Left colon (tissue), 2 donors: ENCODE measurements around the gene EHD3. TPM values are rescaled to one million over a fixed set of nuclear protein-coding genes. Genes with fewer than 3 reads are reported as not detected.

ENCODE experiments used
- ATAC-seq: fragments of 200-7000 bp; cut with Tn5 transposase; one replicate; pipeline ENCODE4 v1.9.1; 2020; ENCODE audit warnings: mild to moderate bottlenecking, moderate library complexity
- DNase-seq, 2 donors: peaks; one replicate each; pipeline ENCODE4 v3.0.0-alpha.2; 2020
- intact Hi-C, 2 donors: fragments of 100-400 bp; cut with DNase I in 1 of 2; cut with micrococcal nuclease in 1 of 2; formaldehyde crosslinking; loops; one replicate each; pipeline versions ENCODE4 v1.11.2 to v1.14.0; 2022; cut with DNase I, micrococcal nuclease
- total RNA-seq, 2 donors: library from RNA; stranded (reverse); fragmentation: NEBNext Ultra II Directional; extraction: Animal tissue kit (Norgen Biotek cat#: 25700); gene quantifications; one replicate each; pipeline ENCODE4 v1.2.1, GENCODE V29; 2021
- donor health status: DM: no; HTN: no; CAD: no.
- donor health status: DM: yes; HTN: yes; CAD: no.

The EHD3 gene
- total RNA-seq, 2 donors from 2014 or later: 1.2 to 1.7 TPM

DNA sequence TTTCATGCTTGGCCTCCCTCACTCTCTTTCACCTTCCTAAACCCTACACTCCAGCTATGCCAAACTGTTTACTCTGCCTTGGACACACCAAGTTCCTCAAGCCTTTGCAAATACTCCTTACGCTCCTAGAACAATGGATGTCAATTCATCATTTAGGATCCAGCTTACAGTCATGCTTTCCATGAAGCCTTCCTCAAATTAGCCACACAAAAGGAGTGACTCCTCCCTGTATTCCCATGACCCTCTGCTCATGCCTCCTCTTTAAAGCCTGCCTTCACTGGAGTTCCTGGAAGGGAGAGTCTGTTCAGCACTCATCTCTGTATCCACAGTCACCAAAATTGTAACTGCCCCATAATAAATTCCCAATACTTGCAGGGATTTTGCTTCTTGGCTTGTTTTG, 721 bp upstream of the EHD3 start:
- DNase-seq: no peak

DNA sequence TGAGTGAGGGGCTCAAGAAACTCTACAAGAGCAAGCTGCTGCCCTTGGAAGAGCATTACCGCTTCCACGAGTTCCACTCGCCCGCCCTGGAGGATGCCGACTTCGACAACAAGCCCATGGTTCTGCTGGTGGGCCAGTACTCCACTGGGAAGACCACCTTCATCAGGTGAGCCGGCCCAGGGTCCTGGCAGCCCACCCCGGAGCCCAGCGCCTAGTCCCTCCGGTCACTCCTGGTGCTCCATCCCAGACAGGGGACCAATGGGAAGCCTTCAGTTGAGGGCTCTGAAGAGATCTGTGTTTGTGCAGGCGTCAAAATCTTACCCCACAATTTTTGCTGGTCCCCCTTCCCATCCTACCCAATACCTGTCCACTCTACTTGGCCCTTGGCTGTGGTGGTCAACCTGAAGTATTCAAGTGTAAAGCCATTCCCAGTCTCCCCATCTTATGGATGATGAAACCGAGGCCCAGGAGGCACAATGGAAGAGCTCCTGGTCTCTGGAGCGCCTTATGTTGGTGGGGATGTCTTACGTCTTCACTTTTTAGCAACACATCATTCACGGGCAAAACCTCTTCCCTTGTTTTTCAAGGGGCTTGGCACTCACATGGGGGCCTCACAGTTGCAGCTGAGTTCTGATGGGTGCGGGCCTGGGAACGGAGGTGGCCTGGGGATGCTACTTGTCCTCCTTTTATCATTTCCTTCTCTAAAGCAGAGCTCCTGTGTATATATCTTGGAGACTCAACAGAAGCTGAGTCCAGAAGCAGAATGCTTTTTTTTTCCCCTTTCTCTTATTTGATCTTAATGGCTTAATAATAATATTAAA, 941 bp downstream of the EHD3 start:
- no peak for DNase-seq
- no peak for ATAC-seq
- intact Hi-C loops: no loop called here

More for the DNA sequence above, 721 bp upstream of the EHD3 start:
- intact Hi-C loops: no loop called here
- ATAC-seq: no peak

DNA sequence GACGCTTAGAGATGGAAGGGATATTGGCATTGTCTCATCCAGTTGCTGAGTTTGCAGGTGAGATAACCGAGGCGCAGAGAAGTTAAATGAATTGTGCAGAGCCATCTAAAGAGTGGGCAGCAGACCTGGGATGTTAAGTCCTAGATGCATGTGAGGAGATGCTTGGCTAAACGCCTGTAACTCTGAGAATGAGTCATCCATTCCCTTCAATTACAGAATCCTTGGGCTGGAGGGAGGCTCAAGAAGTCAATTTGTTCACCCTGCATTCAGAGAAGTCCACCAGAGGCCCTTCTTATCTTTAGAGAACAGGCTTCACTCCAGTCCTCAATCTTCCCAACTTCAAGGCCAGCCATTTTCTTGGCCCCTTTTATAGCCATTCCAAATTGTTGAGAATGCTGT, 1.6 kb downstream of the EHD3 start:
- intact Hi-C loops: no loop called here
- ATAC-seq (no peak), DNase-seq (no peak)

DNA sequence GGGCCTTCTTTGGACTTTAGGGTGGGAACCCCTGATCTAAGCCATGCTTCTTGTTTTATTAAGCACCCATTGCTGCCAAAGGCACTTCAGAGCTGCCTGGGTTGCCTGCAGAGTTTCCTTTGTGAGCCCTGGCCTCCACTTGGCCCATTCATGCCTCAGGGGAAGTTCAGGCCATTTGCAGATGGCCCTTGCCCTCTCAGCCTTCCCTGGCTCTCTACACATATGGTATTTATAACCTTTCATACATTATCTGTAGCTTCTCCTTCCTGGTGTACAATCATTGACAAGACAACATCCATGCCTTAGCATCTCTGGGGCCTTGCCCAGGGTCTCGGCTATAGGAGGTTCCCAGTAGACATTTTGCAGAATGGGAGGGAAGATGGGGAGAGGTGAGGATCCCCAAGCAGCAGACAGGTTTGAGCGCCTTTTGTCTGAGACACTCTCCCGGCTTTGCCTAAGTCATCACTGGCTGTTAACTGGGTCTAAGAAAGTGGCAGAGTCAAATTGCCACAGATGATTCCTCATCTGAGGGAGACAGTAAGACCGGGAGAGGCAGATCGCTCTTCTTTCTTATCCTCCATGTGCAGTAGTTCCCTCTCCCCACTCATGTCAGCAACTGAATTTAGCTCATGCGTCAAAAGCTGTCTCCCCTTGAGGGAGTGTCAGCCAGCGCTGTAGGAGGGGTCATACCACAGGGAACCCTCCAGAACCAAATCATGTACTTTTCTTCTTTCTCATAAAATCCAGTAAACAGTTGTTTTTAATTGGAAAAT, 2.7 kb downstream of the EHD3 start:
- DNase-seq (no peak), ATAC-seq (no peak)
- intact Hi-C loops: no loop called here

DNA sequence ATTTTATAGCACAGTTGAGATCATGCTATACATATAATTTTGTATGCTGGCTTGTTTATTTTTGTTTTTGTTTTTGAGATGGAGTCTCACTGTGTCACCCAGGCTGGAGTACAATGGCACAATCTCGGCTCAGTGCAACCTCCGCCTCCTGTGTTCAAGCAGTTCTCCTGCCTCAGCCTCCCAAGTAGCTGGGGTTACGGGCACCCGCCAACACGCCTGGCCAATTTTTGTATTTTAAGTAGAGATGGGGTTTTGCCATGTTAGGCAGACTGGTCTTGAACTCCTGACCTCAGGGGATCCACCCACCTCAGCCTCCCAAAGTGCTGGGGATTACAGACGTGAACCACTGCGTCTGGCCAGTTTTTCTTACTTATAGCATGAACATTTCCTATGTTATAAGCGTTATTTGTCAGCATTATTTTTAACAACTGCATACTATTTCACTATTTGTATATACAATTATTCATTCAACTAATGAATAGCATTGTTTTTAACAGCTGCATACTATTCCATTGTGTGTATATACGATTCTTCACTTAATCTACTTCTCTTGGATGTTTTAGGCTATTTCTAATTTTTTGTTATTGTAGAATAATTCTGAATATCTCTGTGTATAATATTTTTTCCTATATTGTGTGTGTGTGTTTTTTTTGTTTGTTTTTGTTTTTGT, 3.5 kb downstream of the EHD3 start:
- ATAC-seq (no peak), DNase-seq (no peak)
- intact Hi-C loops: no loop called here

DNA sequence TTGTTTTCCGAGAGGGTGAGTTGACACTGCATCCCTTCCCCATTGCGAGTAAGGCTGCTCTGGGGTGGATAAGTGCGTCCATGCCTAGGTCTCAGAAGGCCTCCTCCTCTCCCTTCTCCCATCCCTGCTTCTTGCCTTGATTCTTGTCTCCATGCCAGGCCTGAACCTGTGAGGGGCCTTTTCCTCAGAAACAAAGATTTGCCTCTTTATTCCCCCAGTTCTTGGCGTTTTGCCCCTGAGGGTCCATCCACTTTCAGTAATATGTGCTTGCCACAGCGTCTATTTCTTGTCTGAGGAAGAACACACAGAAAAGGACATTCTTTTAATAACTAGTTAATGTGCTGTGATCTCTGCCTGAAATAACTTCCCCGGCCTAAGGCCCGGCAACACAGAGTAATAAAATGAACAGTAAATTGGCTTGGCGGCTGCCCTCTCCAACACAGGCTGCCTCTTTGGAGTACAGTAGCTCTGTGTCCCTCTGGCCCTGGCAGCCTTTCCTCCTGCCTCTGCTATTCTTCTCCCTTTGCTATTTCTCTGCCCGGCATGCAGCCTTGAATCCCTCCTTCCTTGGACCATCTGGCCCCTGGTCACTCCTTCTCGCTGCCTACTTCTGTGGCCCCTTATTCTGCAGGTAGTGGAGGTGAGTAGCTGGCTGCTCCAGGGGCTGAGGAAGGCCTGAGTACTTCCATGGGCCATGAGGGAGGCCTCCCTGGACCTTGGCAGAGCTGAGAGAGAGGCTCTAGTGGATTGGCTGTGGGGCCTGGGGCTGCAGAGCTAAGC, 4.4 kb downstream of the EHD3 start:
- intact Hi-C loops: no loop called here
- no peak for ATAC-seq
- DNase-seq: no peak

DNA sequence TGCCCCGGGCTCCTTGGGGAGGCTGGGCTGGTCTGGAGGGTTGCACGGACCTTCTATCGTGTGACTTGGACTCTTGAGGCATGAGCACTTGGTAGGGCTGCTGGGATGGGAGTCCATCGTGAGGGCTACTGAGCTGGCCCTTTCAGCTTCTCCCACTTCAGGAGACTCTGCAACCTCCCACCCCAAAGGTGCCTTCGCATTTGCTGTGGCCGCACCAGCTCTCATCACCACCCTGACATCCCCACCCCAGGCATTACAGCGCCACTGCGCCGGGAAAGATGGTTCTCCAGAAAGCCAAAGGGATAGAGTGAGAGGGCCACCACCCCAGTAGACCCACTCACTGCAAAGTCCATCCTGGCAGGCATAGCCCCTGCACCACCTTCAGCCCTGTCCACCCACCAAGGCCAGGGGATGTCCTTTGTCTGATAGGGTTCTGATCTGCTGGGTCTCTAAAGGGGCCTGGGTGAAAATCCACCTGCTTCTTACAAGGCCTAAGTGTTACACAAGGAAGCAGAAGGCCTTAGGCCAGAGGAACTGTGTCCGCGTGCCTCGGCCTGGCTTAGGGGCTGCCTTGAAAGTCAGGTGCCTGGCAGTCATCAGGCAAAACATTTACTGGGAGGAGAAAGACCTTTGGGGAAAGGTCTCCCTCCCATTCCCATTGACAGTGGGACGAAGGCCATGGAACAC, 5.1 kb downstream of the EHD3 start:
- no peak for DNase-seq
- no peak for ATAC-seq
- intact Hi-C loops: no loop called here

DNA sequence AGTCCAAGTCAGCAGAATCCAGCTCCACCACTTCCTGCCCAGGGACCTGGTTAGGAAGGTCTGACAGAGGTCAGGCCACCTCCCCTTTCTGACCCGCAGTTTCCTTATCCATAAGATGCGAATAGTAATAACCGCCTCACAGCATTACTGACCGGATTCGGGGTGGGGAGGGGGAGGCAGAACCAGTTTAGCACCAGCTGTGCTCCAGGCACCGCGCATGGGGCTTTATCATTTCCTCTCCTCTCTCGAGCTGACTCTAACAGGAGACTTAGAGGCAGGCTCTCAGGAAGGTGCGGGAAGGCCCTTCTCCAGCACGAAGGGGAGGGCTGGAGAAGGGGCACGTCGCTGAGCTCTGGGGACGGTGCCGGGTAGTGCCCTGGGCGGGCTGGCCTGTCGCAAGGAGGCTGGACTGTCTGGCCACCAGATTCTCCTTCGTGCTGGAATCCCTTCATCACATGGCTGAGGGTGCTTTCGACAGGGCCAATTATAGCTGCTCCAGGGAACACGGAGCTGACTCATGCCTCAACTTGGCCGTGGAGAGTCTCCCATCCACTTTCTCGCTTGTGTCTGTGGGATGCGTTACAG, 5.7 kb downstream of the EHD3 start:
- ATAC-seq: no peak
- intact Hi-C loops: no loop called here
- DNase-seq: peak in 1 of 2 donors; percentile 34

DNA sequence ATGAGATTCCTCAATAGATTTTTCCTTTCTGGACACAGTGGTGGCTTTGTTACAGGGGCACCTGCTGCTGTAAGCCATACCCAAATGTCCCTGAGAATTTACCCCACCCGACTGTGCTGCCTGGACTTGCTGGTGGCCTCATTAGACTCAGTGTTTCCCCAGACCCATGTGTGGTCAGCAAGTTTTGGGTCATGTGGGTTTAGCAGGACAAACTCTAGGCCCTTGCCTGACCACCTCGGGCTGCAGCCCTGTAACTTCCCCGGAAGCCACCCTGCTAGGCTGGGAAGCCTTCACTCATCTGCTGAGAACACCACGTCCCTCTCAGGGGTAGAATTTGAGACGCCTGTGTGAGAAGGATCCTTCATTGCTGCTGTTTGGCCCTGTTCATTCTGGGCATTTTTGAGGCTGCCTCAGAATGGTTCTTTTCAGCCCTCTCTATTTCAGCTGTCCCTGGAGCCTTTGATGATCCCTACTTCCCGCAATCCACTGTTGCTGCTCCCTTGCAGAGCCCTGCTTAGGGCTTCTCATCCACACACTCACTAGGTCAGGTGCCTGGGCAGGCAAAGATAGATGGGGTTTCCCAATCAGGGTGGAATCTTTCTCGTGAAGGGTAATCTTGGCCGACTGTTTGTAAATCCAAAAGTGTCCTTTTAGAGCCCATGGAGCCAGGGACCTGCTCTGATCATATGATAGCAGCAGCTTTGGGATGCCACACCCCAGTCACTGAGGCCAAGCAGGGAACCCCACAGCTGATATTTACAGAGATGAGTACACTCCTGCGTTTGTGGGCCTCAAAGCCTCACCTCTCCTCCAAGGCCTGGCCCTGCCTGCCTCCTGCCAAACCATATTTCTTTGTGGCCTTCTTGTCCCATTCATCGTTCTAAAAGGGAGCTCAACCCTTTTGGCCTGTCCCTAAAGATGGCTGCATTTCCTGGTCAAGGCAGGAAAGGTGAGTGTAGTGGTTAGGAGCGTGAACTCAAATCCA, 6.7 kb downstream of the EHD3 start:
- intact Hi-C loops: no loop called here
- DNase-seq (no peak), ATAC-seq (no peak)

DNA sequence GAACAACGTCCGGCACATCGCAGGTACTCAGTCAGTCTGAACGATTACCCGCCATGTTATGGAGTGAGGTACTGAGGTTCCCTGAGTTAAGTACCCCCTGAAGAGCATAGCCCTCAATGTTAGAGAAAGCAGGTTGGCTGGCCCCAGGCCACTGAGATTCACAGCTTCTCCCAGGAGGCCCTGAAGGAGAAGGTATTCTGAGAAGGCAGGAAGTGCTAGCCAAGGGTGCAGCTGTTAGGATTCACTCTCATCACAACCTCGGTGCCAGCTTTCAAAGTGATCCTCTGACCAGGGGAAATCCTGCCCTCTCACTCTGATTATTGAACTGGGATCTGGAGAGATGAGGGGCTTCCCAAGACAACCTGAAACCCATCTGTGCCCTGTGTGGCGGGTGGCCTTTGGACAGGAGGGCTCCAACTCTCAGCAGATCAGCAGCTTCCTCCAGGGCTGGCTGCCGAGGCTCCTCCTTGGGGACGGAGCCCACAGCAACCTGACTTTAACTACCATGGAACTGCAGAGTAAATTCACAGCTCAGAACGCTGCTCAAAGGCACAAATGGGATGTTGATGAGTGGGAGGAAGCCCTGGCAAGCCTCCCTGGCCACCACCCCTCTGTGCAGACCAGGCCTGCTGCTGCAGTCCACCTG, 7.8 kb downstream of the EHD3 start:
- DNase-seq (no peak), ATAC-seq (no peak)
- intact Hi-C loops: no loop called here

DNA sequence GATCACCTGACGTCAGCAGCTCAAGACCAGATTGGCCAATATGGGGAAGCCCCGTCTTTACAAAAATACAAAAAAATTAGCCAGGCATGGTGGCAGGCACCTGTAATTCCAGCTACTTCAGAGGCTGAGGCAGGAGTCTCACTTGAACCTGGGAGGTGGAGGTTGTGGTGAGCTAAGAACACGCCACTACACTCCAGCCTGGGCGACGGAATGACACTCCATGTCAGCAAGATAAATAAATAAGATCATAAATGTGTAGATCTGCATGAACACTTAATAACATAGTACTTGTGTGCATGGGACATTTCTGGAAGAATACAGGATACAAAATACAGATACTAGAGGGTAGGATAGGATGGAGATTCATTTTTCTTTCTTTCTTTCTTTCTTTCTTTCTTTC, 9.1 kb downstream of the EHD3 start:
- ATAC-seq: no peak
- DNase-seq: no peak
- intact Hi-C loops: no loop called here

DNA sequence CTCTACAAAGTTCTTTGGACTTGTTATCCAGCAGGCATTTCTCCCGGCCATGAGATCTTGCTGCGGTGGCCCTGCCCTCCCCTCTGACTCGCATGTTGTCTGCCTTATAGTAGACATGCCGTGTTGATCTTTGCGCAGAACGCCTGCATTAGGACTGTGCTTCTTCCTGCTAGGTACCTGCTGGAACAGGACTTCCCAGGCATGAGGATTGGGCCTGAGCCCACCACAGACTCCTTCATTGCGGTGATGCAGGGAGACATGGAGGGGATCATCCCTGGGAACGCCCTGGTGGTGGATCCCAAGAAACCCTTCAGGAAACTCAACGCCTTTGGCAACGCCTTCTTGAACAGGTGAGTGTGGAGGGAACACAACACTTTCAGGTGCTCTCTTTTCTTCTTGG, 10.1 kb downstream of the EHD3 start:
- DNase-seq: no peak
- intact Hi-C loops: no loop called here
- no peak for ATAC-seq

DNA sequence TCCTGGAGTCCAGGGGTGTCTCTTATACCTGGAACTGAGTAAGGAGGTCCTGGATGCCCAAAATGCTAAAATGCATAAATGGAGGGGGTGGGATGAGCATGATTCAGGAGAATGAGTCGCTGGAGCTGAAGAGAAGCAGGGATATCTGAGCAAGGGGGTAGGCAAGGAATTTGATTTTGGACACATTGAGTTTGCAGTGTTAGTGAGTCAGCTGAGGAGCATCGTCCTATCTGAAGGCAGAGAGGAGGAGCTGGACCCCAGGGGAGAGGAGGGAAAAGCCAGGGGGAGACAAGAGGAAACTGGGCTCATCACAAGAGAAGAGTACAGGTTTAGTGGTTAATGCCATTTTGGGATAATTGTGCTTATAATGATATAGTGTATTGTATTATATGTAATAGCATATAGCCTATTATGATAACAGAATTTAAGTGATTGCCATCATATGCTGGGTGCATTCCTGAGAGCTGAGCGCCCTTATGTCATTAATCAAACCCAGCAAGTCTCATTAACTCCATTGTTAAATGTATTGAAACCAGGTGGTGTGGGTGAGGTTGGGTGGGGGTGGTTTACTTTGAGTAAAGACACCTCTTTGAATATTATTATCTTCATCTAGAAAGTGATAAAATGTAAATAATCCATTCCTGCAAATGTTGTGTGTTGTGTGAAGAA, 12.4 kb downstream of the EHD3 start:
- DNase-seq: no peak
- intact Hi-C loops: no loop called here
- no peak for ATAC-seq

DNA sequence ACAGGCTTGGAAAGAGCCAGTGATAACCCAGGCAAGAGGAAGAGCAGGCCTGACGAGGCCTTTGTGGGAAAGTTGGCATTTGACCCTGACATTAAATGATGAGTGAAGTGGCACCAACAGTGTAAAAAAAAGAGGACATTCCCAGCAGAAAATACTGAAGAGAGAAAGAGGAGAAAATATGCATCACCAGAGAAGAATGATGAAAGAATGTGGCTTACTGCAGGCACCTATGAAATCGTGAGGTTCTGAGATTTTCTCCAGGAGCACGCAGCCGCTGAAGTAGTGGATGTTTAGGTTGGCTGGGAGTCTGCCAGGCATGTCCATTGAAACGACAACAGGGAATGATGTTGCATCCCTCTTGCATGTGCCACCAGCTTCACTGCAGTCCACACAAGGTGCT, 13.8 kb downstream of the EHD3 start:
- ATAC-seq (no peak), DNase-seq (no peak)
- intact Hi-C loops: no loop called here

DNA sequence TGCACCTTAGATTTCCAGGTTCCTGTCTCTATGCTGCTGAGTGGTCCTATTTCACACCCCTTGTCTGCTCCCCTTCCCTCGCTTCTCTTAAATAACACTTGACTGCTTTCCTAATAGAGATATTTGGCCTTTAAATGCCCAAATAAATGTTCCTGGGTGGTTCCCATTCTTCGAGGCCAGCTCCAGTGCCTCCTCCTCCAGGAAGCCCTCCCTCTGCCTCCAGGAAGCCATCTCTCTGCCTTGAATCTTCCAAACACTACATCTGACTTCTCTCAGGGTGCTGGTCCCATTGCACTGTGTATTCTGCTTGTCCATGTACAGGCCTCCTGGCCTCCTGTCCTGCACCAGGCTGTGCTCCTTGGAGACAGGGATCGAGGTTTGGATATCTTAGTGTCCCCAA, 14.2 kb downstream of the EHD3 start:
- intact Hi-C loops: no loop called here
- DNase-seq (no peak), ATAC-seq (no peak)

DNA sequence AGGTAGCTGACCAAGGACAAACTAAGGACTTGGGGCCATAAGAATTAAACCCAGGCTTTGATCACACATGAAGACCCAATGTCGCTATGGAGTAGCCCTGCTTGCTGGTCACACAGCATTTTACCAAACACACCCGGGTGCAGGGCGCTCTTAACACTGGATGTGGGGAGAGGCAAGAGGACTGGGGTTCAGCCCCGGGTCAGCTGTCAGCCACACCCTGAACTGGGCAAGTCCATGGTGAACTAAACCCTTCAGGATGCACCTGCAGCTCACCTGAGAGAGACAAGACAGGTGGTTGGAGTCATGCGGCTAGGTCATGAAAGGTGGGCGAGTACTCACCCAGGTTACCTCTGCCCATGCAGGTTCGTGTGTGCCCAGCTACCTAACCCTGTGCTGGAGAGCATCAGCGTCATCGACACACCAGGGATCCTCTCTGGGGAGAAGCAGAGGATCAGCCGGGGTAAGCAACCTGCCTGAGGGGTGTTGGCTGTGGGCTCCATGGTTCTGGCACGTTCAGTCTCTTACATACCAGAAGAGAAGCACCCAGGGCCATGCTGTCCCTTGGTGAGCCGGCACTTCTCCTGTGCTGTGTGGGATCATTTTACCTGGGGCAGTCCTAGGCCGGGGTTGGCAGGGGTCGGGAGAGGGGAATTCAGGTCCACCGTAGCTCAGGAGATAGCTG, 15.2 kb downstream of the EHD3 start:
- DNase-seq (no peak), ATAC-seq (no peak)
- intact Hi-C loops: no loop called here
